Activated CD4-positive, CD25-positive, alpha-beta regulatory T cell treated with anti-CD3 and anti-CD28 coated beads, Interleukin-2, amount 50 U/mL, for 24 hours (primary cell): ENCODE results near the gene PRLHR.
A peak's percentile ranks its signal among the peaks of the same experiment; 100 is the strongest.

Experiments used
- ATAC-seq, 2 donors: fragments of 150-1000 bp; cut with Tn5 transposase; one replicate each; pipeline ENCODE4 v1.10.0; 2021; ENCODE audit warnings: mild to moderate bottlenecking in 1 of 2, moderate library complexity in 1 of 2

PRLHR gene

DNA sequence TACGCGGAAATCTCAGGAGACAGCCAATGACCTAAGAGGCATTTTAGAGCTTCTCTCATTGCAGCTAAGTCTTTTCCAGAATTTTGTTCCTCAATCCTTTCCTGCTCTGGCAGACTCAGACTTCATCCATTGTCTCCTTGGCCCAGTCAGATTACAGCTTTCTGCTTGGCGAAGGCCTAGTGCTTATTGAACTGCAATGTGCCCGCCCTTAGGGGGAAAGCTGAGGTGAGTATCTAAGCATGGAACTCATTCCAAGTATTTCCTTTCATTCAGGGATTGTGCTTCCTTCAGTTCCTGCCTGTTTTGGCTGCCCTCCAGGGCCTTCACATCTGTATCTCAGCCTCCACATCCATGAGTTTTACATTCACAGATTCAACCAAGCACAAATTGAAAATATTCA, 37.5 kb downstream of the PRLHR start:
- ATAC-seq: no peak

DNA sequence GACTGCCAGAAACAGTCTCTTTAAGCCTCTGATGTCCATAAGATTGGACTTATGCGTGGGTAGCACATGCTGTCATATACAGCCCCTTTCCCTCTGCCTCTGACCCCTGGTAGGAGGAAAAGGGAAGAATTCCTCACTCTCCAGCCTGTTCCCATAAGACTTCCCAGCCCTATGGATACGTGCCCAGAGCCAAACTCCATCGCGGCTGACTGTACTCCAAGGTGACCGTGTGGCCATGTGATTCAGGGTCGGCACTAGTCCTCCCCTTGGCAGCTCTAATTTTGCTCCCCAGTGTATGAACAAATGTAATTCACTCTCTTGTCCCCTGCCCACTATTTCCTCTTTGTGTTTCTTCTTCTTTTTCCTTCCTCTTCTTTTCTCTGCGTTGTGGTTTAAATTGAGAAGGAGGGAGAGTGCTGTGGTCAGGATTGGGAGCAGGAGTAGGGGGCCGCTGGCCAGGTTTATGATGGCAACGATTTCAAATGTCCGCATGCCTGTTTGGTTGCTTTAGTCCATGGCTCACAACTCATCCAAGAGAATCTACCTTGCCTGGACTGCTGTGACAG, 43.8 kb downstream of the PRLHR start:
- no peak for ATAC-seq

DNA sequence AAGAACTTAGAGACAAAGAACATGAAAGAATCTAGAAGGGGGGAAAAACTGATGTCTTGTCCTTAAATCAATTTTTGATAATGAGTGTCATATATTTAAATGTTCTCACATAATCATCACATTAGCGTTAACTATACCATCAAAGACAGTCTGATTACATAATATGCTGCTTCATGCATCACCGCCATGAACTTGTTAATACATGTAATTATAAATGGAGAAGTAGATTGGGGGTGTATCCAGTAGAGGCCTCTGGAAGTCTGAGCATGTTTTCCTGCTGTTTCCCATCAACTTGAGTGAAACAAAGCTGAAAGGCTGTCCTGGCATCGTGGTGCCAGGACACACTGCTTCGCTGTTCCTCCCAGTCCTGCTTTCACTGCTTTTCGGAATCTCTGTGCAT, 48.2 kb downstream of the PRLHR start:
- ATAC-seq: no peak

DNA sequence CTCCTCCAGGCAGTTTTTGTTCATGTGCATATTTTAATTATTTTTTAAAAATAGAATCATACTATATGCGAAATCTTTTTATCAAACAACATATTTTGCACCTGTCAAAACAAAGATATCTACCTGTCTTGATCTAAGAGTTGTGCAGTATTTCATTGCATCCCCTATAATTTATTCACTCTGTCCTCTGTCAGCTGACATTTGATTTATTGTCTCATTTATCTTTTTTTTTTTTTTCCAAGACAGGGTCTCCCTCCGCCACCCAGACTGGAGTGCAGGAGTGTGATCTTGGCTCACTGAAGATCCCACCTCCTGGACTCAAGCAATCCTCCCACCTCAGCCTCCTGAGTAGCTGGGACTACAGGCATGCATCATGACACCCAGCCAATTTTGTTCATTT, 49.0 kb downstream of the PRLHR start:
- ATAC-seq: no peak

DNA sequence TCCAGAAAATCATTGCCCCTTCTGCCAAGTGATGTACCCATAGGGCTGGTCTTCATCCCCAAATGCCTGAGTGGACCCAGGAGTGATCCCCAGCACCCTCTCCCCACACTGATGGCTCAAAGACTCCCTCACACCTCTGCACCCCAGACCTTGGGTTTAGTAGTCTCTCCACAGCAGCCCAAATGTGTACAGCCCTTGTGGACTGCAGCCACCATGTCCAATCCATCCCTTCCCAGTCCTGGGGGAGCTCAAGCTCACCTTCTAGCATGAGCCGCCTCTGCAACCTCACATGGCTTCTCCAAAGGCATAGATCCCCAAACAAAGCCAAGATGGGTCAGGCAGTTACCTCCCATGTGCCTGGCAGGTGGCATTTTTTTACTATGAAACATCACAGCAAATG, 50.1 kb downstream of the PRLHR start:
- no peak for ATAC-seq

DNA sequence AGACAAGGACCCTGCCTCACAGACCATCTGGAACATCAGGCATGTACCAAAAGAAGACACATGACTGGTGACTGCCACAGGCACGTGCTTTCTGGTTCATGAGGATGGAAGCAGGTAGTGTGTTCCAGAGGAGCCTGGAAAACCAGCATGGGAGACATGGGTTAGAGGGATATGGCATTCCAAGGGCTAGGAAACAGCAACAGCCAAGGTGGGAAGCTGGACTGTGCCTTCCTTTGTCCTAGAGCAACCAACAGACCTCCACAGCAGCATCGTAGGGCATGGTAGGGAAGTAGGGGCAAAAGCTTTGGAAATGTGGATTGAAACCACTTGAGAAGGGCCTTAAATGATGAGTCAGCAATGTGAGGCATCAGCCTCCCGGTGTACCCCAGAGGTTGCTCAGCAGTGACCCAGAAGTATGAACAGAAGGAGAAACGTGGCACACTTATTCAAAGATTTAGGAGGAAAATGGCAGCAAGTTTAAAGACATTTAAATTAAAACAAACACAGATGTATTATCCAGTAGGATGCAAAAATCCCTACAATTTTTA, 51.0 kb downstream of the PRLHR start:
- no peak for ATAC-seq

DNA sequence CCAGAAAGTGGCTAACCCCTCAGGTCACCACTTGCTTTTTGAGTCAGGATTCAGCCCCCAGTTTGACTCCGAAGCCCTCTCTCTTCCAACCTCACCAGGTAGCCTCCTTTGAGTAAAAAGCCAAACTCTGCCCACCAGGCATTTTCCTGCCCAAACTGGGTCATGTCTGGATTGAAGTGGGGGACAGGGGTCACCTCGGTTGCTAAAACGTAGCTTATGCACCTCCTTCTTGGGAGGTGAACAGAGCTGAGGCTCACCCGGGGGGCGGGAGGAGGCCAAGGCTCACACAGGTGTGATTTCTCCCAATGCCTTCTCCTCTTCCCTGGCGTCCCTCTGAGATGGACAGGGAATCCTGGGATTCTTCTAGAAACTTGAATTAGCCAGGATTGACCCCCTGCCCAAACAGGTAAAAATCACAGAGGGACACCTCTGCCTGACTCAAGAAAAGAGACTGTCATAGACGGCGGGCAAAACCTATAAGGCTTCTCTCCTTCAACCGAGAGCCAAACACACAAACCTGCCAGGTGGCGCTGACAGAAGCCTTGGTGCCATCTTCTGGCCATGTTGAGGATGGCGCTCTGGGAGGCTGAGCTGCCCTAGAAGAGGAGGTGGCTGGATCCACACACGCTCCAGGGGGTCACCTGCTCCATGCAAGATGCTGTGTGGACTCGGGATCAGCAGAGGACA, 51.6 kb downstream of the PRLHR start:
- ATAC-seq: peak in 1 of 2 donors; percentile 53

DNA sequence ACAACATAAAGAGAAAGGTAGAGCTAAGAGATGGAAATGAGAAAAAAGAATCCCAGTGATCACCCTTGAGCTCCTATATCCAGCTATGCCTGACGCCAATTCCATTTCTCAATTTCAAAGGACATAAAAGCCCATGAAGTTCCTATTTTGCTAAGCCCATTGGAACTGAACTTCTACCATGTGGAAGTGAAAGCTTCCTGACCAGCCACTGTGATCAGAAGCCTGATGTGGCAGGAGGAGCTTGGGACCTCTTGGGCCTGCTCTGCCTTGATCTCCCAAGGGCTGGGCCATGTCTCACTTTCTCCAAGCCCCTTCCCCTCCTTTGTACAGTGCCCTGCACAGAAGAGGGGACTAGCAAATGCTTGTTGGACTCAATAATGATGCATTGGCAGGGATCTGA, 52.7 kb downstream of the PRLHR start:
- no peak for ATAC-seq

DNA sequence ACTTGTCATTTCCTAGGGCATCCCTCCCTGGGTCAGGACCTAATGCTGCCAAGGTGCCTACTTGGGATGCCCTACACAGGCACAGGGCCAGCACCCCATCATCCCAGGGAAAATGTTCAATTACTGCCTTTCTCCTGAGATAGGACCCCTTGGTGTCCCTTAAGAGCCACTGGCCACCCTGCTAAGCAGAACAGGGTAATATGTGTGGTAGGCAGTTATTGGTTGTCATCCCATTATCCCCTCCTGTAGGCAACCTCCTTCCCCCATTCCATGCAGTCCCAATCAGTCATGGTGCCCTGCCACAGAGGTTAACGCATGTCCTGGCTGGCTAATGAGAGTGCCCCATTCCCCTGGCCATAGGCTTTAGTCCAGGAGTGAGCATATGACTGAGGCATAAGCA, 53.2 kb downstream of the PRLHR start:
- no peak for ATAC-seq

DNA sequence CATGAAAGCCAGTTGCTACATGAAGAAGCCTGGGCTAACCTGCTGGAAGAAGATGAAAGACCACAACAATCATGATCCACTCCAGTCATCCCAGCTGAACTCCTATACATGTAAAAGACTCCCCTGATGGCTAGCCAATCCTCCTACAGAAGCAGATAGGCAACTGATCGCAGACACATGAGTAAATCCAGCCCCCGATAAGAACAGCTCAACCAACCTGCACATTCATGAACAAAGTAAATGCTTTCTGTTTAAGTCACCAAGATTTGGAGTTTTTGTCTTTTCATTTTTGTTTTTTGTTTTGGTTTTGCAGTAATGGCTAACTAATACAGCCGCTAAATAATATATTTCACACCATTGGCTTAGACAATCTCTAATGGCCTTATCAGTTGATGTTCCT, 53.7 kb downstream of the PRLHR start:
- no peak for ATAC-seq
